Natural killer cell (primary cell): ENCODE data around the gene SYCE1. TPM values are rescaled to one million over a fixed set of nuclear protein-coding genes. Genes with fewer than 3 reads are reported as not detected.
A peak's percentile ranks its signal among the peaks of the same experiment; 100 is the strongest.
"Not testable (repeated sequence)": the region's sequence is repeated elsewhere in the genome, so short reads cannot be mapped to it uniquely, and the experiment has no call there.

ENCODE experiments used
- ATAC-seq, 3 donors: fragments of 150-1000 bp in 2 of 3; fragments of 200-7000 bp in 1 of 3; cut with Tn5 transposase; 1 replicate in 1 of 3; 2 replicates in 2 of 3; pipeline ENCODE4 v1.10.0; 2021; ENCODE audit warnings: mild to moderate bottlenecking in 2 of 3, moderate library complexity in 2 of 3
- DNase-seq, 2 donors: peaks; one replicate each; pipeline versions ENCODE4 v3.0.0 to v3.0.0-alpha.2; 2013 to 2021; ENCODE audit warnings: mixed read lengths in 1 of 2
- H3K27ac ChIP-seq: one replicate; pipeline ENCODE4 v1.5.1; 2013; ENCODE audit warnings: mild to moderate bottlenecking, low read length
- H3K27me3 ChIP-seq: one replicate; pipeline ENCODE4 v1.6.1; 2013; ENCODE audit warnings: low read length; ENCODE audit not compliant: control insufficient read depth, insufficient read depth
- H3K36me3 ChIP-seq: one replicate; pipeline ENCODE4 v1.6.1; 2013; ENCODE audit warnings: low read length; ENCODE audit not compliant: control insufficient read depth, insufficient read depth
- H3K4me1 ChIP-seq: one replicate; pipeline ENCODE4 v1.6.1; 2013; ENCODE audit warnings: low read length; ENCODE audit not compliant: control insufficient read depth, insufficient read depth
- H3K4me3 ChIP-seq: one replicate; pipeline ENCODE4 v1.5.1; 2013; ENCODE audit warnings: low read length
- H3K9me3 ChIP-seq: one replicate; pipeline ENCODE4 v1.6.1; 2013; ENCODE audit warnings: low read length; ENCODE audit not compliant: control insufficient read depth, insufficient read depth
- H3K27ac Mint-ChIP-seq, 2 donors: one replicate each; pipeline ENCODE4 v1.8.0; 2022; ENCODE audit warnings: mild to moderate bottlenecking in 2 of 2, mixed read lengths in 2 of 2, moderate library complexity in 1 of 2
- H3K27me3 Mint-ChIP-seq, 2 donors: one replicate each; pipeline ENCODE4 v1.8.0; 2022; ENCODE audit warnings: low read depth in 2 of 2, mixed read lengths in 2 of 2
- H3K36me3 Mint-ChIP-seq: one replicate; pipeline ENCODE4 v1.8.0; 2022; ENCODE audit warnings: mixed read lengths
- H3K4me1 Mint-ChIP-seq, 2 donors: one replicate each; pipeline ENCODE4 v1.8.0; 2022; ENCODE audit warnings: mixed read lengths in 2 of 2
- H3K4me3 Mint-ChIP-seq: one replicate; pipeline ENCODE4 v1.8.0; 2022; ENCODE audit warnings: mild to moderate bottlenecking, moderate library complexity, mixed read lengths
- H3K9me3 Mint-ChIP-seq, 2 donors: one replicate each; pipeline ENCODE4 v1.8.0; 2022; ENCODE audit warnings: mixed read lengths in 2 of 2
- WGBS: methylation state at CpG from one replicate; pipeline ENCODE4 v1.1.7; 2013; ENCODE audit warnings: missing lambda C conversion rate; ENCODE audit not compliant: insufficient coverage; 5-methylcytosine and 5-hydroxymethylcytosine counted together
- intact Hi-C: fragments of 100-400 bp; cut with micrococcal nuclease; formaldehyde crosslinking; loops from one replicate; pipeline ENCODE4 v1.14.2; 2022
- total RNA-seq, 4 donors: library from RNA; stranded (reverse); fragments of 120-200 nt in 1 of 4; gene quantifications; one replicate each; pipeline versions ENCODE4 v1.2.3 to v1.2.4, GENCODE V29; 2013 to 2022
- TF ChIP-seq, protein P1 (sequence below): fragments of 200-600 bp; IDR thresholded peaks from one replicate; pipeline ENCODE4 v1.8.0; 2022; ENCODE audit warnings: antibody characterized with exemption

Gene SYCE1
- total RNA-seq, 3 donors from 2014 or later (not counting 1 experiment from before 2014, with no cell fraction given) = 0.82 TPM; not detected in 2

DNA sequence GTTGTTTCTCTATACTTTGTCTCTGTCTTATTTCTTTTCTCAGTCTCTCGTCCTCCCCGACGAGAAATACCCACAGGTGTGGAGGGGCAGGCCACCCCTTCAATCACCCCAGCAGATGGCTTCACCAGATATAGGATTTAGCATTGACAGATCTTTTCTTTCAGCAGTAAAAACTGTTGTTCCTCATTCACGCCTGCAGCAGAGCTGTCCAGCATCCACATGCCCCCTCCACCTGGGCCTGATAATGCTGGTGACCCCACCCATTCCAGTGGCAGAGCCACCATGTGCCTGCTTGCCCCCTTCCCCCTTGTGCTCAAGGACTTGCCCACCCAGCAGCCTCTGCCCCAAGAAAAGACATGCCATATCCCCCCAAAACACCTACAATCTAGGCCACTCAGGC is 45.7 kb upstream of the SYCE1 start:
- H3K36me3 Mint-ChIP-seq = peaks cover 7% of the 10 kb centered on the region

DNA sequence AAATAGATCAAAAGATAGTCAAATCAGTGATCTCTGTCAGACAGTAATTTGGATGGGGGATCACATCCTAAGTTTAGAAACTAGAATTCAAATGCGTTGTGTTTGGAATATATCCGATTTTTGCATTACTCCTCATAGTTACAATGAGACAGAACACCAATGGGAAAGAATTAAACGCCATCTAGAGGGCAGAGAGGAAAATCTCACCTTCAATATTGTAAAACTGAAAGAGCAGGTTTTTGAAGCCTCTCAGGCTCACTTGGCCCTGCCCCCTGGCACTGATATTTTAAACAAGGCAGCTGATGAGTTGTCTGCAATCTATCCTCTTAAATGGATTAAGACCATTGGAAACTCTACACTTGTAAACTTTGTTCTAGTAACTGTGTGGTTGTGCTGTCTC is 43.5 kb upstream of the SYCE1 start:
- Histone ChIP-seq H3K27me3 (peaks cover 2% of the 10 kb centered on the region), H3K27ac (no peak overlapping the region), H3K4me1 (no peaks in the 10 kb centered on the region), H3K4me3 (no peak overlapping the region), H3K9me3 (peaks cover 4% of the 10 kb centered on the region), H3K36me3 (no peaks in the 10 kb centered on the region)
- ATAC-seq (no peak), DNase-seq (peak in 1 of 2 donors; percentile 32)
- TF ChIP-seq, protein P1, sequence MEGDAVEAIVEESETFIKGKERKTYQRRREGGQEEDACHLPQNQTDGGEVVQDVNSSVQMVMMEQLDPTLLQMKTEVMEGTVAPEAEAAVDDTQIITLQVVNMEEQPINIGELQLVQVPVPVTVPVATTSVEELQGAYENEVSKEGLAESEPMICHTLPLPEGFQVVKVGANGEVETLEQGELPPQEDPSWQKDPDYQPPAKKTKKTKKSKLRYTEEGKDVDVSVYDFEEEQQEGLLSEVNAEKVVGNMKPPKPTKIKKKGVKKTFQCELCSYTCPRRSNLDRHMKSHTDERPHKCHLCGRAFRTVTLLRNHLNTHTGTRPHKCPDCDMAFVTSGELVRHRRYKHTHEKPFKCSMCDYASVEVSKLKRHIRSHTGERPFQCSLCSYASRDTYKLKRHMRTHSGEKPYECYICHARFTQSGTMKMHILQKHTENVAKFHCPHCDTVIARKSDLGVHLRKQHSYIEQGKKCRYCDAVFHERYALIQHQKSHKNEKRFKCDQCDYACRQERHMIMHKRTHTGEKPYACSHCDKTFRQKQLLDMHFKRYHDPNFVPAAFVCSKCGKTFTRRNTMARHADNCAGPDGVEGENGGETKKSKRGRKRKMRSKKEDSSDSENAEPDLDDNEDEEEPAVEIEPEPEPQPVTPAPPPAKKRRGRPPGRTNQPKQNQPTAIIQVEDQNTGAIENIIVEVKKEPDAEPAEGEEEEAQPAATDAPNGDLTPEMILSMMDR = no peak
- Mint-ChIP-seq H3K9me3 (no peaks in the 10 kb centered on the region), H3K27me3 (peaks cover 36 to 53% of the 10 kb centered on the region in 2 donors), H3K4me3 (no peak overlapping the region), H3K36me3 (peaks cover 7% of the 10 kb centered on the region), H3K4me1 (no peaks in the 10 kb centered on the region), H3K27ac (no peak overlapping the region)
- WGBS = 10% methylated on average over 2 of the region's 3 CpGs
- intact Hi-C loops = no loop called here

More for the DNA sequence above, 45.7 kb upstream of the SYCE1 start:
- Histone ChIP-seq H3K27ac (no peak overlapping the region), H3K4me3 (no peak overlapping the region), H3K9me3 (peaks cover 4% of the 10 kb centered on the region), H3K27me3 (peaks cover 2% of the 10 kb centered on the region), H3K4me1 (no peaks in the 10 kb centered on the region), H3K36me3 (no peaks in the 10 kb centered on the region)
- Mint-ChIP-seq H3K27me3 (peaks cover 25 to 35% of the 10 kb centered on the region in 2 donors), H3K27ac (no peak overlapping the region), H3K9me3 (no peaks in the 10 kb centered on the region), H3K4me3 (no peak overlapping the region), H3K4me1 (no peaks in the 10 kb centered on the region)
- DNase-seq = no peak
- TF ChIP-seq, protein P1 = no peak
- intact Hi-C loops = no loop called here
- 64% methylated on average over 4 of the region's 4 CpGs for WGBS
- ATAC-seq = no peak

DNA sequence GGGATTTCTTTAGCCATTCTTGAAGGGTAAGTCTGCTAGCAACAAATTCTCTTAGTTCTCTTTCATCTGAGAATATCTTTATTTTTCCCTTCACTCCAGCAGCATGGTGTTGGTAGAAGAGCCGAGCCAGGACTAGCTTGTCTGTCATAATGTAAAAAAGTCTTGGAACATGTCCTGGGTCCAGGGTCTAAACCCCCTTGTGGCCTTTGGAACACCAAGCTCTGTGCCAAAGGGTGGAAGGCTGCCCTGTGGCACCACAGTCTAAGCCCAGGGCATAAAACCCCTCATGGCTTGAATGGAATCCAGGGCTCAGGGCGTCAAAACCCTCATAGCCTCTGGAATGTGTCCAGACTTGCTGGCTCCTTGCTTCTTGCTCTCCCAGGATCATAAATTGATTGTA is 38.1 kb upstream of the SYCE1 start:
- H3K9me3 ChIP-seq, H3K36me3 ChIP-seq, H3K27ac ChIP-seq, H3K27ac Mint-ChIP-seq, H3K9me3 Mint-ChIP-seq, ATAC-seq, H3K27me3 ChIP-seq, H3K4me3 Mint-ChIP-seq, DNase-seq, H3K4me3 ChIP-seq, intact Hi-C loops, H3K4me1 Mint-ChIP-seq, H3K36me3 Mint-ChIP-seq, H3K4me1 ChIP-seq: not testable (repeated sequence)
- 84% methylated on average over 2 of the region's 2 CpGs for WGBS
- peaks cover 43 to 84% of the 10 kb centered on the region in 2 donors for H3K27me3 Mint-ChIP-seq

- Histone ChIP-seq H3K27me3 (peaks cover 7% of the 10 kb centered on the region), H3K4me1 (no peaks in the 10 kb centered on the region), H3K36me3 (no peaks in the 10 kb centered on the region), H3K4me3 (no peak overlapping the region), H3K27ac (no peak overlapping the region), H3K9me3 (no peaks in the 10 kb centered on the region)
- TF ChIP-seq, protein P1 = no peak
- ATAC-seq = no peak
- intact Hi-C loops = no loop called here
- no peak overlapping the region for H3K4me3 Mint-ChIP-seq
- H3K4me1 Mint-ChIP-seq = no peaks in the 10 kb centered on the region
- H3K9me3 Mint-ChIP-seq = no peaks in the 10 kb centered on the region
- WGBS = 55% methylated on average over 1 of the region's 3 CpGs
- DNase-seq = no peak
- H3K36me3 Mint-ChIP-seq = no peaks in the 10 kb centered on the region
- no peak overlapping the region for H3K27ac Mint-ChIP-seq
- peaks cover 47 to 92% of the 10 kb centered on the region in 2 donors for H3K27me3 Mint-ChIP-seq
Measured at GRCh38 chr10:133600657-133601056, 35.3 kb upstream of the SYCE1 start.

- H3K36me3 Mint-ChIP-seq, H3K27ac ChIP-seq, H3K4me3 Mint-ChIP-seq, H3K4me1 Mint-ChIP-seq, H3K27me3 ChIP-seq, ATAC-seq, H3K27ac Mint-ChIP-seq, H3K9me3 Mint-ChIP-seq, H3K4me3 ChIP-seq, intact Hi-C loops, DNase-seq, H3K36me3 ChIP-seq, H3K4me1 ChIP-seq, H3K9me3 ChIP-seq: not testable (repeated sequence)
- WGBS = 33% methylated on average over 8 of the region's 8 CpGs
- peaks cover 46 to 94% of the 10 kb centered on the region in 2 donors for H3K27me3 Mint-ChIP-seq
Measured at GRCh38 chr10:133599869-133600268, 34.5 kb upstream of the SYCE1 start.
